Mesangial cell (primary cell): ENCODE measurements around the gene CERKL. TPM values are rescaled to one million over a fixed set of nuclear protein-coding genes. Genes with fewer than 3 reads are reported as not detected.

Experiments used
- total RNA-seq: library from RNA; depleted of rRNA; stranded (reverse); fragments of >200 nt; gene quantifications from 2 replicates; pipeline ENCODE4 v1.2.3, GENCODE V29; 2015

CERKL gene, protein sequence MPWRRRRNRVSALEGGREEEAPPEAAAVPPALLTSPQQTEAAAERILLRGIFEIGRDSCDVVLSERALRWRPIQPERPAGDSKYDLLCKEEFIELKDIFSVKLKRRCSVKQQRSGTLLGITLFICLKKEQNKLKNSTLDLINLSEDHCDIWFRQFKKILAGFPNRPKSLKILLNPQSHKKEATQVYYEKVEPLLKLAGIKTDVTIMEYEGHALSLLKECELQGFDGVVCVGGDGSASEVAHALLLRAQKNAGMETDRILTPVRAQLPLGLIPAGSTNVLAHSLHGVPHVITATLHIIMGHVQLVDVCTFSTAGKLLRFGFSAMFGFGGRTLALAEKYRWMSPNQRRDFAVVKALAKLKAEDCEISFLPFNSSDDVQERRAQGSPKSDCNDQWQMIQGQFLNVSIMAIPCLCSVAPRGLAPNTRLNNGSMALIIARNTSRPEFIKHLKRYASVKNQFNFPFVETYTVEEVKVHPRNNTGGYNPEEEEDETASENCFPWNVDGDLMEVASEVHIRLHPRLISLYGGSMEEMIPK
- 0.38 and 0.65 TPM in 2 replicates for total RNA-seq

DNA sequence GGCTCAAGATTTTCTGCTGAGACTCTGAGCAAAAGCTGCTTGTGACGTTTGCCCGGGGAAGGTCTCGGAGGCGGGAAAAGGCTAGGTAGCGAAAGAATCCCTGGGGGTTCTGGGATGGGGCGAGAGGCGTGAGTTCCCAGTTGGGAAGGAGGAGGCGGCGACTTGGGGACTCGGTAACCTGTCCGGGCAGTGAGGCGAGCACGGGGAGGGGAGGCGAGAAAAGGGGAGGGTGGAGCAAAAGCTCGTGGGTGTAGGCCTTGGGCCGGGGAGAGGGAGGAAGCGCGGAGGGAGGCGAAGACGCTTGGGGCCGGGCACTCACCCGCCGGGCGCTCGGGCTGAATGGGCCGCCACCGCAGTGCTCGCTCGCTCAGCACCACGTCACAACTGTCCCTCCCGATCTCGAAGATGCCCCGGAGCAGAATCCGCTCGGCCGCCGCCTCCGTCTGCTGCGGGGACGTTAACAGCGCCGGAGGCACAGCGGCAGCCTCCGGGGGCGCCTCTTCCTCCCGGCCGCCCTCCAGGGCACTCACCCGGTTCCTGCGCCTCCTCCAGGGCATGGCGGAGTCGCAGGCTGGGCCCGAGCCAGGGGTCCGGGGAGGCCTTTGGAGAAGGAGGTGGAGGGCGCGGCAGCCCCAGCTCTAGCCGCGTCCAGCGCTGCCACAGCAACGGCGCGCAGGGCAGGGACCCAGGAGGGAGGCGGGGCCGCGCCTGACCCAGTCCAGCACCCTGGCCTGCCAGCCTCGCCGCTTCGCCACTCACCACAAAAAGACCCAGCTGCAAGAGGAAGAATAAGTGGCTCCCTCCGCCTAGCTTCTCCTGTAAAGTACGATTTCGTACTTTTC is at the start of gene CERKL:
Gene CERKL, minus strand, starts transcription at position 656 of the 842 bp plus-strand sequence. Its CDS starts 99 bp downstream, at position 557.

DNA sequence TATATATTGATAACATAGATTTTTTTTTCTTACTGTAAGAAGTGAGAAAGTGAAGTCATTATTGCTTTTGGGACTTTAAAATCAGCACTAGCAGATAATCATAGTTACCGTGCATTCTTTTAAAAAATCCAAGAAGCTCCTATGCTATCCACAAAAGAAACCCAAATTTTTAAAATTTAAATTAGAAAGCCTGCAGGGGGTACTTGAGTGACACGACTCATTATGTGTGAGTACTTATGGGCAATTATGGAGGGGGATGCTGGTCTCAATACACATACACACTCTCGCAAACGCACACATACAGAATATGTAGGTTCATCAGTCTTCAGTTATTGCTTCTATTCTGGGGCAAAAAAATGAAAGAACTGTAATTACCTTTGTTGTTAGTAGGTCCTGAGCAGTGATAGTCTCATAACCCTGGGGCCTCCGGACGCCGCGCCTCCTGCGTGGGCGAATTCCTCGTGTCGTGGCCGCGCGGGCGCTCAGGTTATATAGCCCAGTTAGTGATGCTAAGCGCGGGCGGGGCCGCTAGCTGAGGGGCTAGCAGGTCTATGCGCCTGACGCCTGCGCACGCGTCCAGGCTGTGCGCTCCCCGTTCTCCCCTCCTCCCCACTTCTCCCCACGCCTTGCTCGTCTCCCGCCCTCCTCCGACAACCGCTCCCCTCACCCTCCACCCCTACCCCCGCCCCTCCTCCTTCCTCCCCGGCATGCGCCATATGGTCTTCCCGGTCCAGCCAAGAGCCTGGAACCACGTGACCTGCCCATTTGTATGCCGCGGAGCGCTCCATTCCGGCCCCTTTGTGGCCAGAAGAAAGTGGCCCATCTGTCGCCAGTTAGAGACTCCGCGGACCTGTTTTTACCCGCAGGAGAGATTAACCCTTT is 23.4 kb upstream of the CERKL start, which contains the start of gene NEUROD1:
Gene NEUROD1, minus strand, starts transcription at position 463 of the 882 bp plus-strand sequence. CDS start 1,657 bp downstream, outside the sequence.

Other genes starting within 250 kb of the CERKL start
- 28.0 and 37.3 TPM in 2 replicates for gene ITGA4, start 199.7 kb downstream of the CERKL start, total RNA-seq
- gene NEUROD1, start 23.4 kb upstream of the CERKL start, total RNA-seq: not detected in 2 replicates
- gene ITPRID2, start 234.6 kb upstream of the CERKL start, total RNA-seq: 60.8 and 71.9 TPM in 2 replicates